ENCODE data around the gene SPSB2. TPM values are rescaled to one million over a fixed set of nuclear protein-coding genes. Genes with fewer than 3 reads are reported as not detected.

The SPSB2 gene
- total and polyA plus RNA-seq, 9 of the 15 experiments (the other 6 are each of a cell fraction or from before 2014, with no cell fraction given): 0.10 to 10.6 (median 1.9) TPM

GRCh38 chr12:6825398-6826124 is 47.5 kb downstream of the SPSB2 start (continued):
- no peak for TF ChIP-seq PBX2 (CRISPR knock-in tag; IDR thresholded peaks at IDR 0.05; ENCODE audit: low read depth)
- TF ChIP-seq PBX2 (tag; conservative IDR thresholded peaks at IDR 0.05; ENCODE audit: low read depth): no peak
- peak; percentile 30; the same call in 1 of the 2 replicates for TF ChIP-seq JUND (IDR thresholded peaks at IDR 0.05; ENCODE audit: borderline replicate concordance, low read depth, low read length)
- TF ChIP-seq JUND (tag; IDR thresholded peaks at IDR 0.05; ENCODE audit: borderline replicate concordance, low read depth, low read length): no peak; the same call in 2 of the 3 replicates
- TF ChIP-seq MAZ (CRISPR knock-in tag; conservative IDR thresholded peaks at IDR 0.05 in 1 of 2, IDR thresholded peaks at IDR 0.05 in 1 of 2): peak; percentile 28 to 35; a peak in 1 of 4 replicates
- TF ChIP-seq YBX1 (IDR thresholded peaks at IDR 0.05): no peak
- TF ChIP-seq XRCC5 (IDR thresholded peaks at IDR 0.05; ENCODE audit: low read depth, low read length): no peak
- no peak for TF ChIP-seq POLR2H (tag; IDR thresholded peaks at IDR 0.05; ENCODE audit: low read depth)
- TF ChIP-seq CREB5 (CRISPR knock-in tag; IDR thresholded peaks at IDR 0.05): no peak
- TF ChIP-seq CTCF (IDR thresholded peaks at IDR 0.05 in 2 of 3, conservative IDR thresholded peaks at IDR 0.05 in 1 of 3; ENCODE audit: insufficient read depth in 2 of 3, low read depth in 1 of 3, low read length in 3 of 3): peak; percentile 89 to 91 (median 90)
- TF ChIP-seq ZNF507 (tag; conservative IDR thresholded peaks at IDR 0.05): no peak
- no peak for TF ChIP-seq TCF7 (IDR thresholded peaks at IDR 0.05; ENCODE audit: borderline replicate concordance)
- no peak for TF ChIP-seq TCFL5 (CRISPR knock-in tag; conservative IDR thresholded peaks at IDR 0.05)
- no peak for TF ChIP-seq ZNF445 (CRISPR knock-in tag; IDR thresholded peaks at IDR 0.05; ENCODE audit: low read depth)
- no peak for TF ChIP-seq RFX5 (IDR thresholded peaks at IDR 0.05; ENCODE audit: low read depth, low read length)
- TF ChIP-seq POLR2G (IDR thresholded peaks at IDR 0.05; ENCODE audit: low read depth, low read length): no peak
- TF ChIP-seq GTF3C2 (IDR thresholded peaks at IDR 0.05; ENCODE audit: borderline replicate concordance, extremely low read depth, insufficient read length): no peak

All from K562 (cell line).